GM20000 (cell line): Measurements from ENCODE around the gene SMURF1.

Source experiments
- DNase-seq: peaks from one replicate; pipeline ENCODE4 v3.0.0; 2012; ENCODE audit warnings: low spot score
- TF ChIP-seq, protein P1 (sequence below): IDR thresholded peaks from 2 replicates; pipeline ENCODE4 v1.5.1; 2012; ENCODE audit warnings: mild to moderate bottlenecking, control low read depth; ENCODE audit errors: extremely low read depth, missing control alignments

SMURF1 gene

DNA sequence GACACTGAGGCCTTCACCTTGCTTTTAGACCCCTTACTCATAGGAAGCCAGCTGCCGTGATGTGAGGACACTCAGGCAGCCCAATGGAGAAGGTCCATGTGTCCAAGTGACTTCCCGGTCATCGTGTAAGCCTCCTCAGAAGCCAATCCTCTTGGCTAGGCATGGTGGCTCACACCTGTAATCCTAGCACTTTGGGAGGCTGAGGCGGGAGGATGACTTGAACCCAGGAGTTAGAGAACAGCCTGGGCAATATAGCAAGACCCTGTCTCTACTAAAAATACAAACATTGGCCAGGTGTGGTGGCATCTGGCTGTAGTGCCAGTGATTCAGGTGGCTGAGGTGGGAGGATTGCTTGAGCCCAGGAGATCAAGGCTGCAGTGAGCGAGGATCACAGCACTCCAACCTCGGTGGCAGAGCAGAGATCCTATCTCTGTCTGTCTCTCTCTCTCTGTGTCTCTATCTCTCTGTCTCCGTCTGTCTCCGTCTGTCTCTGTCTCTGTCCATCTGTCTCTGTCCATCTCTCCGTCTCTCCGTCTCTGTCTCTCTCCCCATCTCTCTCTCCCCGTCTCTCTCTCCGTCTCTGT lies 36.3 kb upstream of the SMURF1 start:
- TF ChIP-seq, protein P1, sequence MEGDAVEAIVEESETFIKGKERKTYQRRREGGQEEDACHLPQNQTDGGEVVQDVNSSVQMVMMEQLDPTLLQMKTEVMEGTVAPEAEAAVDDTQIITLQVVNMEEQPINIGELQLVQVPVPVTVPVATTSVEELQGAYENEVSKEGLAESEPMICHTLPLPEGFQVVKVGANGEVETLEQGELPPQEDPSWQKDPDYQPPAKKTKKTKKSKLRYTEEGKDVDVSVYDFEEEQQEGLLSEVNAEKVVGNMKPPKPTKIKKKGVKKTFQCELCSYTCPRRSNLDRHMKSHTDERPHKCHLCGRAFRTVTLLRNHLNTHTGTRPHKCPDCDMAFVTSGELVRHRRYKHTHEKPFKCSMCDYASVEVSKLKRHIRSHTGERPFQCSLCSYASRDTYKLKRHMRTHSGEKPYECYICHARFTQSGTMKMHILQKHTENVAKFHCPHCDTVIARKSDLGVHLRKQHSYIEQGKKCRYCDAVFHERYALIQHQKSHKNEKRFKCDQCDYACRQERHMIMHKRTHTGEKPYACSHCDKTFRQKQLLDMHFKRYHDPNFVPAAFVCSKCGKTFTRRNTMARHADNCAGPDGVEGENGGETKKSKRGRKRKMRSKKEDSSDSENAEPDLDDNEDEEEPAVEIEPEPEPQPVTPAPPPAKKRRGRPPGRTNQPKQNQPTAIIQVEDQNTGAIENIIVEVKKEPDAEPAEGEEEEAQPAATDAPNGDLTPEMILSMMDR, result no peak
- DNase-seq, result no peak

DNA sequence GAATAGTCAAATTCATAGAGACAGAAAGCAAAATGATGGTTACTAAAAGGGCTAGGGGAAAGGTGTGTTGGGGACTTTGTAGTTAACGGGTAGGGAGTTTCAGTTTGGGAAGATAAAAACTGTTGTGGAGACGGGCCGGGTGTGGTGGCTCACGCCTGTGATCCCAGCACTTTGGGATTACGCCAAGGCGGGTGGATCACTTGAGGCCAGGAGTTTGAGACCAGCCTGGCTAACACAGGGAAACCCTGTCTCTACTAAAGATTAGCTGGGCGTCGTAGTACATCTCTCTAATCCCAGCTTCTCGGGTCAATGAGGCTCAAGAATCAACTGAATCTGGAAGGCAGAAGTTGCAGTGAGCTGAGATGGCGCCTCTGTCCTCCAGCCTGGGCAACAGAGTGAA lies 33.3 kb upstream of the SMURF1 start:
- no peak for DNase-seq
- TF ChIP-seq, protein P1, result no peak

DNA sequence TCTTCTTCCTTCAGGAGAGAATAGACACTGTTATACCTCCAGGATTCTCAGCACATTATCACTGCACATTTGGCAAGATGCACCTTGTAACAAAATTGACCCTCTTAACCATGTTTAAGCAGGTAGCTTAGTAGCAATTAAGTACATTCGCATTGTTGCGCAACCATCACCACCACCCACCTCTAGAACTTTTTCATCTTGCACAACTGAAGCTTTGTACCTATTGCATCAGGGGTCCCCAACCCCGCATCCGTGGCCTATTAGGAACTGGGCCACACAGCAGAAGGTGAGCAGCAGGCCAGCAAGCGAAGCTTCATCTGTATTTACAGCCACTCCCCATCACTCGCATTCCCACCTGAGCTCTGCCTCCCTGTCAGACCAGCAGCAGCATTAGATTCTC lies 29.9 kb upstream of the SMURF1 start:
- DNase-seq, result no peak
- TF ChIP-seq, protein P1, result no peak

DNA sequence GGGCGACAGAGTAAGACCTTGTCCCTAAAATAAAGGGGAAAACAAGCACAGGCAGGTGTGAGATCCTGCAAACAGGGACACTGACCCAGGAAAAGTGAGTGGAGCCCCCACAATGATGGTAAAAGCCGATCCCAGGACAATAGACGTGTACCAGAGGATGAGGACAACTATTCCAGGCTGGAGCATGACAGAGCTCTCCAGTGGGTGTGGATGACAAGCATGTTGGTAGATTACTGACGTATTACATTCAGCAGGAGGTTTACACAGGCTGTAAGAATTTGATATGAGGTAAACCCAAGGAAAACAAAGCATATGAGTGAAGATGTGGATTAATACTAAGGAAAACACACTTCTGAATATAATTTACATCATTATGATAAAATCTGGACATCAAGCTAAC lies 27.8 kb upstream of the SMURF1 start:
- TF ChIP-seq, protein P1, result no peak
- no peak for DNase-seq

DNA sequence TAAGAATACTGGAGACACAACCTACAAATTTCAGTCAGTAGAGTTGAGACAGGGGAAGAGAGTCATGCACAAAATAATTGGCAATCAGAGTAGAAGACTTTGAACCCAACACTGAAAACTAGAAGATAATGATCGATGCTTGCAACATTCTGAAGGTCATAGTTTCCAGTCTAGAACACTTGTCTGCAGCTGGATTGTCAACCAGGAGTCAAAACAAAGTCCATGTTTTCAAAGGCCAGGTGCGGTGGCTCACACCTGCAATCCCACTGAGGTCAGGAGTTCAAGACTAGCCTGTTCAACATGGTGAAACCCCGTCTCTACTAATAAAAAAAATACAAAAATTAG lies 26.8 kb upstream of the SMURF1 start:
- DNase-seq, result no peak

DNA sequence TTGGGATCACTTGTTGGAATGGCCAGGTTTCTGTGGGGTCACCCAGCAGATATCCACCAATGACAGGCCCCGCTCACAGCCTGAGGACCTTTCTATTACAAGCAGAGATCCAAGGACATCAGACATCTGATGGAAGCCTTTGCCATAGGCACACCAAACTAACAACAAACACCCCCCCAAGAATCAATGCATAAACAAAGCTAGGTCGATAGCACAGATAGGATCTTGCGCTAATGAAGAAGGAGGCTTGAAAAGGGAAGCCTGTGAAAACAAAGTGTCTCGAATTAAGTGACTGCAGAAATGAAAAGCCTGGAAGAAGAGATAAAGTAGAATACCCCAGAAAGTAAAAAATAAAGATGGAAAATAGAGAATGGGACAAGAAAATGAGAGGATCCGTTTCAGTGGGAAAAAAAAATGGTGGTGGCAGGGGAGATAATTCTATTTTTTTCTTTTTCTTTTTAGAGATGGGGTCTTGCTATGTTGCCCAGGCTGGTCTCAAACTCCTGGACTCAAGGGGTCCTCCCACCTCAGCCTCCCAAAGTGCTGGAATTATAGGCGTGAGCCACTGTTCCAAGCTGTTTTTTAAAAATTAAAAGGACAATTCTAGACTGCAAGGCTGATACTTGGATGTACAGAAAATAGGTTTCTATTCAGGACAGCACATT lies 26.3 kb upstream of the SMURF1 start:
- TF ChIP-seq, protein P1, result no peak
- no peak for DNase-seq

More for the DNA sequence above, 26.8 kb upstream of the SMURF1 start:
- TF ChIP-seq, protein P1, result no peak

DNA sequence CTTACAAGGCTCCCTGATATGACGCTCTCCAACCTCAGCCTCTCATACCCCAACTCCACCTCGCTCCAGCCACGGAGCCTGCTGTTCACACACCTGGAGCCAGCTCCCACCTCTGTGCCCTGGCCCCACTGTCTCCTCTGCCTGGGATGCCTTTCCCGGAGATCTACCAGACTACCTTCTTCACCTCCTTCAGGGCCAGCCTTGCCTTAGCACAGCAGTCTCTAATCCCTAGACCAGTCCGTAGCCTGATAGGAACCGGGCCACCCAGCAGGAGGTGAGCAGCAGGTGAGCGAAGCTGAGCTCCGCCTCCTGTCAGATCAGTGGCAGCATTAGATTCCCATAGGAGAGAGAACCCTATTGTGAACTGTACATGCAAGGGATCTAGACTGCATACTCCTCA lies 23.2 kb upstream of the SMURF1 start:
- TF ChIP-seq, protein P1, result no peak
- DNase-seq, result no peak
